Chondrocyte (in vitro differentiated cells): ENCODE data around the gene FAM162A. TPM values are rescaled to one million over a fixed set of nuclear protein-coding genes. Genes with fewer than 3 reads are reported as not detected.

Experiments
- DNase-seq: peaks from one replicate; pipeline ENCODE4 v3.0.0; 2021; ENCODE audit warnings: mixed read lengths, low spot score
- H3K27ac Mint-ChIP-seq: one replicate; pipeline ENCODE4 v1.8.0; 2021; ENCODE audit warnings: mild to moderate bottlenecking, moderate library complexity, mixed read lengths; ENCODE audit not compliant: unreplicated experiment
- H3K27me3 Mint-ChIP-seq: 2 replicates; pipeline ENCODE4 v1.8.0; 2021; ENCODE audit warnings: low read depth, mixed read lengths
- H3K36me3 Mint-ChIP-seq: 2 replicates; pipeline ENCODE4 v1.8.0; 2021; ENCODE audit warnings: low read depth, mixed read lengths
- H3K4me1 Mint-ChIP-seq: 2 replicates; pipeline ENCODE4 v1.8.0; 2021; ENCODE audit warnings: low read depth, mild to moderate bottlenecking, mixed read lengths
- H3K4me3 Mint-ChIP-seq: one replicate; pipeline ENCODE4 v1.8.0; 2021; ENCODE audit warnings: mild to moderate bottlenecking, moderate library complexity, mixed read lengths; ENCODE audit not compliant: unreplicated experiment
- H3K9me3 Mint-ChIP-seq: 2 replicates; pipeline ENCODE4 v1.8.0; 2021; ENCODE audit warnings: low read depth, mixed read lengths
- total RNA-seq: library from RNA; stranded (reverse); gene quantifications from 3 replicates; pipeline ENCODE4 v1.2.1, GENCODE V29; 2021
- TF ChIP-seq, protein P1 (sequence below): fragments of 200-600 bp; sonication (generic); IDR thresholded peaks from 2 replicates; pipeline ENCODE4 v1.5.0; 2021; ENCODE audit warnings: antibody characterized with exemption, mild to moderate bottlenecking, moderate library complexity

The FAM162A gene
- total RNA-seq, 1 donor from 2014 or later = 40.1 TPM

DNA sequence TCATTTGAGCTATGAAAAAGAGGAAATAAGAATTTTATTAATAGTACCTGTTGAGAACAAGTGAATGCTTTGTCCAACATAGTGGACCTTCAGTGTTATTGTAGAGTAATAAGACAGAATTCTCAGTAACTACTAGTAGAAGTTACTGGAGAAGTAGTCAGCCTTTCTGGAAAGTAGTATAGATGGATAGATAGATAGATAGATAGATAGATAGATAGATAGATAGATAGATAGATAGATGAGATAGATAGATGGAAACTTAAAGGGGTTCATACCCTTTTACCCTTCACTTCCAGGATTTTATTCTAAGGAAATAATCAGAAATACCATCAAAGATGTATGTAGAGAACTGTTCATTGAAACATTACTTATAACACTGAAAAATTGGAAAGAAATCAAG, 5.2 kb downstream of the FAM162A start:
- H3K9me3 Mint-ChIP-seq = no peaks in the 10 kb centered on the region
- no peak overlapping the region for H3K27ac Mint-ChIP-seq
- peaks cover 2% of the 10 kb centered on the region for H3K36me3 Mint-ChIP-seq
- DNase-seq = no peak
- H3K27me3 Mint-ChIP-seq = no peaks in the 10 kb centered on the region
- TF ChIP-seq, protein P1, sequence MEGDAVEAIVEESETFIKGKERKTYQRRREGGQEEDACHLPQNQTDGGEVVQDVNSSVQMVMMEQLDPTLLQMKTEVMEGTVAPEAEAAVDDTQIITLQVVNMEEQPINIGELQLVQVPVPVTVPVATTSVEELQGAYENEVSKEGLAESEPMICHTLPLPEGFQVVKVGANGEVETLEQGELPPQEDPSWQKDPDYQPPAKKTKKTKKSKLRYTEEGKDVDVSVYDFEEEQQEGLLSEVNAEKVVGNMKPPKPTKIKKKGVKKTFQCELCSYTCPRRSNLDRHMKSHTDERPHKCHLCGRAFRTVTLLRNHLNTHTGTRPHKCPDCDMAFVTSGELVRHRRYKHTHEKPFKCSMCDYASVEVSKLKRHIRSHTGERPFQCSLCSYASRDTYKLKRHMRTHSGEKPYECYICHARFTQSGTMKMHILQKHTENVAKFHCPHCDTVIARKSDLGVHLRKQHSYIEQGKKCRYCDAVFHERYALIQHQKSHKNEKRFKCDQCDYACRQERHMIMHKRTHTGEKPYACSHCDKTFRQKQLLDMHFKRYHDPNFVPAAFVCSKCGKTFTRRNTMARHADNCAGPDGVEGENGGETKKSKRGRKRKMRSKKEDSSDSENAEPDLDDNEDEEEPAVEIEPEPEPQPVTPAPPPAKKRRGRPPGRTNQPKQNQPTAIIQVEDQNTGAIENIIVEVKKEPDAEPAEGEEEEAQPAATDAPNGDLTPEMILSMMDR = no peak
- H3K4me3 Mint-ChIP-seq = no peak overlapping the region
- H3K4me1 Mint-ChIP-seq = peaks cover 18% of the 10 kb centered on the region

DNA sequence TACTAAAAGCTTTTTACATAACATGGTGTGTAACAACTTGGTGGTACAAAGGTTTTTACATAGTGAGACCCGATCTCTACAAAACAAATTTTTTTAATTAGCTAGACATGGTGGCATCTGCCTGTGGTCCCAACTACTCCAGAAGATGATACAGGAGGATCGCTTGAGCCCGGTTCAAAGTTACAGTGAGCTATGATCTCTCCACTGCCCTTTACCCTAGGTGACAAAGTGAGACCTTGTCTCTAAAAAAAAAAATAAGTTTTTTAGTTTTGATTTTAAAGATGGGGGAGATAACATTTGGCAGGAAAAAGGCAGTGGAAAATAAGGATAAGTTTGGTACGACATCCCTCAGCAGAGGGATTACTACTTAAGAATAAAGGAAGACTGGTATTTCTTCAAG, 5.9 kb downstream of the FAM162A start:
- no peak for DNase-seq
- H3K27ac Mint-ChIP-seq = no peak overlapping the region
- H3K36me3 Mint-ChIP-seq = peaks cover 2% of the 10 kb centered on the region
- no peaks in the 10 kb centered on the region for H3K27me3 Mint-ChIP-seq
- TF ChIP-seq, protein P1 = no peak
- no peaks in the 10 kb centered on the region for H3K9me3 Mint-ChIP-seq
- H3K4me1 Mint-ChIP-seq = peaks cover 13% of the 10 kb centered on the region
- no peak overlapping the region for H3K4me3 Mint-ChIP-seq

DNA sequence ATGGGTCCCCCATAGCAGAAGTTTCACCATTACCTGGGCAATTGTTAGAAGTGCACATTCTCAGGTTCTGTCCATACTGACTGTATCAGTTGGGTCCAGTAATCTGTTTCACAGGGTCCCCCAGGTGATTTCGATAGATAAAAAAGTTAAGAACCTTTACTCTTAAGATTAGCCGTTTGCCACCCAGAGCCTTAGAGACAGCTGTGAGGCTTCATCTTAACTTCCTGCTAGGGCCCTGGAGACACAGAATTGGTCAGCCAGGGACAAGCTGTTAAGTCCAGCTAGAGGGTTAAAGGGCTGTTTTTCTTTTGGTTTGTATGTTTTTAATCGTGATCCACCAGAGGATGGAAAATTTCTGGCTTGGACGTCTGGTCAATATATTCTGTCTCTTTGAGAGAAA, 6.7 kb downstream of the FAM162A start:
- TF ChIP-seq, protein P1 = no peak
- DNase-seq = no peak
- no peak overlapping the region for H3K4me3 Mint-ChIP-seq

GRCh38 chr3:122391681-122392446, 7.9 kb downstream of the FAM162A start:
- Mint-ChIP-seq H3K4me3 (no peak overlapping the region), H3K4me1 (peaks cover 10% of the 10 kb centered on the region), H3K27me3 (no peaks in the 10 kb centered on the region), H3K36me3 (peaks cover under 1% of the 10 kb centered on the region), H3K27ac (no peak overlapping the region), H3K9me3 (no peaks in the 10 kb centered on the region)
- DNase-seq = no peak
- TF ChIP-seq, protein P1 = no peak

More for the DNA sequence above, 6.7 kb downstream of the FAM162A start:
- peaks cover 10% of the 10 kb centered on the region for H3K4me1 Mint-ChIP-seq
- peaks cover 2% of the 10 kb centered on the region for H3K36me3 Mint-ChIP-seq
- H3K27ac Mint-ChIP-seq = no peak overlapping the region
- no peaks in the 10 kb centered on the region for H3K27me3 Mint-ChIP-seq
- H3K9me3 Mint-ChIP-seq = no peaks in the 10 kb centered on the region

DNA sequence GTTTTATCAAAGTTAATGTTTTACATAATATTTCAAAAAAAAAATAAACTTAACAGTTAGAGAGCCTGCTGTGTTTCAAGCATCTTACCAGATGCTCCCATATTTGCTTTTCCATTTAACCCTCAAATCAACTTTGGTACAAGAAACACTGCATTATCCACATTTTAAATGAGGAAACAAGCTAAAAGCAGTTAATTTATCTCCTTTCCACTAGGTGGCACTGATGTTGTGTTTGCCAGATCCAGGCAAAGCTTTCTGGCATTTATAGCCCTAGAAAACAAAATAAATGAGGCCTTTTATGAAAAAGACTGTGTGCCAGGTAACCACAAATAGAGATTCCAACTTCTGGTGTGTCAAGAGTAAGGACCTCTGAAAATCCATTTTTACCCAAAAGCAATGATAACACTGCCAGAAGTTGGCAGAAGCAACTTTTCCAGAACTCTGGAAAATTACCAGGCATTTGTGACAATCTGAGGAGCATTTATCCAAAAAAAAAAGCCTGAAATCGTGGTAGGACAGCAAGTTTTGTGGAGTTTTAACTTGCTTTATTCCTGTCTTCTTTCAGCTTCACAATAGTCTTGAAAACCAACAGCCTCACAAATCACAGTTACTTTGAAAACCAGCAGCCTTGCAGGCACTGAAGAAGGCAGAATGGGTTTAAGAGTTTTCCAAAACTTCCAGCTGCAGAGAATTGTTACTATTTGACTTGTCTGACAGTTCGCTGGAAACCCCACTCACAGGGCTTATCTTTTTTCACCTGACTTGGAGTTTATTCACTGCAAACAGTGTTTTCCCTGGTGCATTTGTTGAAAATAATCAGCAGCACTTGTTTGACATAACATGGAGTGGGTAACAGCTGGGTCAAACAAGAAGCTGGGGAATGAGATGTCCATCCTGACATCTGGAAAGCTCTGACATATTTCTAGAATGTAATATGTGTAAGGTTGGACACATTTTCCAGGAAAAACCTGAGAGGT, 9.2 kb downstream of the FAM162A start:
- Mint-ChIP-seq H3K4me3 (no peak overlapping the region), H3K9me3 (no peaks in the 10 kb centered on the region), H3K27ac (no peak overlapping the region), H3K27me3 (no peaks in the 10 kb centered on the region), H3K4me1 (peaks cover 13% of the 10 kb centered on the region), H3K36me3 (no peaks in the 10 kb centered on the region)
- TF ChIP-seq, protein P1 = peak; percentile 88
- DNase-seq = no peak
